K562 (cell line): ENCODE measurements around the gene HOATZ.

Experiments
- FOS ChIP-seq: IDR thresholded peaks from 3 replicates; pipeline ENCODE4 v1.6.1; 2011; ENCODE audit not compliant: insufficient read length; ENCODE audit errors: extremely low read depth
- KLF10 ChIP-seq: fragments of 250-450 bp; sonication (Bioruptor Pico); IDR thresholded peaks from 2 replicates; pipeline ENCODE4 v1.6.1; 2021; ENCODE audit warnings: matching md5 sums
- POLR2AphosphoS2 ChIP-seq: IDR thresholded peaks from 2 replicates; pipeline ENCODE4 v1.6.1; 2012; ENCODE audit warnings: low read length, improper control_type of control experiment
- RBBP5 ChIP-seq: fragments of 200-600 bp; sonication (generic); IDR thresholded peaks from 2 replicates; pipeline ENCODE4 v1.6.1; 2012; ENCODE audit warnings: borderline replicate concordance, mild to moderate bottlenecking, low read length, control low read depth, inconsistent platforms; ENCODE audit not compliant: insufficient read depth, poor library complexity, severe bottlenecking
- SIRT6 ChIP-seq: IDR thresholded peaks from one replicate; pipeline ENCODE4 v1.6.1; 2012; ENCODE audit warnings: low read depth, mild to moderate bottlenecking, control low read depth, inconsistent platforms, low read length, moderate library complexity

GRCh38 chr11:111581341-111581740, 66.8 kb downstream of the HOATZ start:
- no peak for TF ChIP-seq POLR2AphosphoS2
- TF ChIP-seq SIRT6, result no peak
- TF ChIP-seq KLF10, result no peak
- TF ChIP-seq RBBP5, result no peak
- TF ChIP-seq FOS, result no peak
